H54 (cell line): ENCODE data around the gene DMBX1.

ENCODE experiments used
- DNase-seq: peaks from one replicate; pipeline ENCODE4 v3.0.0; 2011; ENCODE audit warnings: low spot score, mixed read lengths; ENCODE audit not compliant: insufficient read length
- FAIRE-seq: peaks from 3 replicates; lab custom pipeline; 2011; peaks lifted over from hg19 to GRCh38; lab: Jason Lieb, UNC
- POLR2A ChIP-seq: IDR thresholded peaks from 2 replicates; pipeline ENCODE4 v1.6.1; 2011; ENCODE audit warnings: low read depth, mild to moderate bottlenecking, low read length

DMBX1 gene

GRCh38 chr1:46491443-46492268 is 2.0 kb downstream of the DMBX1 start:
- no peak for TF ChIP-seq POLR2A
- DNase-seq (no peak), FAIRE-seq (no peak)

GRCh38 chr1:46492269-46492853 is 2.7 kb downstream of the DMBX1 start:
- DNase-seq (no peak), FAIRE-seq (no peak)
- no peak for TF ChIP-seq POLR2A

- FAIRE-seq = no peak
- no peak for TF ChIP-seq POLR2A
Observed at GRCh38 chr1:46492871-46493270, 3.2 kb downstream of the DMBX1 start.

GRCh38 chr1:46493316-46494032 is 3.8 kb downstream of the DMBX1 start:
- no peak for DNase-seq
- FAIRE-seq = no peak

More at GRCh38 chr1:46492871-46493270, 3.2 kb downstream of the DMBX1 start:
- DNase-seq = no peak

GRCh38 chr1:46494910-46495309 is 5.3 kb downstream of the DMBX1 start:
- no peak for FAIRE-seq
- no peak for DNase-seq
- no peak for TF ChIP-seq POLR2A

More at GRCh38 chr1:46493316-46494032, 3.8 kb downstream of the DMBX1 start:
- no peak for TF ChIP-seq POLR2A

GRCh38 chr1:46495778-46496177 is 6.1 kb downstream of the DMBX1 start:
- FAIRE-seq = no peak
- no peak for TF ChIP-seq POLR2A
- no peak for DNase-seq

- TF ChIP-seq POLR2A = no peak
- FAIRE-seq (no peak), DNase-seq (no peak)
Observed at GRCh38 chr1:46496505-46496904, 6.9 kb downstream of the DMBX1 start.

- no peak for TF ChIP-seq POLR2A
- FAIRE-seq (no peak), DNase-seq (no peak)
Observed at GRCh38 chr1:46497020-46497419, 7.4 kb downstream of the DMBX1 start.

GRCh38 chr1:46497665-46498064 is 8.0 kb downstream of the DMBX1 start:
- FAIRE-seq = no peak
- no peak for DNase-seq
- no peak for TF ChIP-seq POLR2A

- no peak for TF ChIP-seq POLR2A
- DNase-seq (no peak), FAIRE-seq (no peak)
Observed at GRCh38 chr1:46501528-46501927, 11.9 kb downstream of the DMBX1 start.

GRCh38 chr1:46503421-46503820 is 13.8 kb downstream of the DMBX1 start:
- DNase-seq = no peak
- no peak for TF ChIP-seq POLR2A
- no peak for FAIRE-seq

GRCh38 chr1:46506470-46507219 is 17.0 kb downstream of the DMBX1 start:
- no peak for DNase-seq
- FAIRE-seq = no peak

GRCh38 chr1:46508757-46509156 is 19.1 kb downstream of the DMBX1 start:
- no peak for TF ChIP-seq POLR2A
- peak; percentile 92 for DNase-seq
- peak; percentile 57 for FAIRE-seq

More at GRCh38 chr1:46506470-46507219, 17.0 kb downstream of the DMBX1 start:
- no peak for TF ChIP-seq POLR2A

- TF ChIP-seq POLR2A = no peak
- FAIRE-seq (no peak), DNase-seq (no peak)
Observed at GRCh38 chr1:46510341-46510997, 20.8 kb downstream of the DMBX1 start.
